ENCODE measurements around the gene DDX56. TPM values are rescaled to one million over a fixed set of nuclear protein-coding genes. Genes with fewer than 3 reads are reported as not detected.
A peak's percentile ranks its signal among the peaks of the same experiment; 100 is the strongest.
"Not testable (repeated sequence)": the region's sequence is repeated elsewhere in the genome, so short reads cannot be mapped to it uniquely, and the experiment has no call there.

Gene DDX56
- polyA plus RNA-seq, 6 donors from 2014 or later = 26.9 to 50.8 (median 34.4) TPM

DNA sequence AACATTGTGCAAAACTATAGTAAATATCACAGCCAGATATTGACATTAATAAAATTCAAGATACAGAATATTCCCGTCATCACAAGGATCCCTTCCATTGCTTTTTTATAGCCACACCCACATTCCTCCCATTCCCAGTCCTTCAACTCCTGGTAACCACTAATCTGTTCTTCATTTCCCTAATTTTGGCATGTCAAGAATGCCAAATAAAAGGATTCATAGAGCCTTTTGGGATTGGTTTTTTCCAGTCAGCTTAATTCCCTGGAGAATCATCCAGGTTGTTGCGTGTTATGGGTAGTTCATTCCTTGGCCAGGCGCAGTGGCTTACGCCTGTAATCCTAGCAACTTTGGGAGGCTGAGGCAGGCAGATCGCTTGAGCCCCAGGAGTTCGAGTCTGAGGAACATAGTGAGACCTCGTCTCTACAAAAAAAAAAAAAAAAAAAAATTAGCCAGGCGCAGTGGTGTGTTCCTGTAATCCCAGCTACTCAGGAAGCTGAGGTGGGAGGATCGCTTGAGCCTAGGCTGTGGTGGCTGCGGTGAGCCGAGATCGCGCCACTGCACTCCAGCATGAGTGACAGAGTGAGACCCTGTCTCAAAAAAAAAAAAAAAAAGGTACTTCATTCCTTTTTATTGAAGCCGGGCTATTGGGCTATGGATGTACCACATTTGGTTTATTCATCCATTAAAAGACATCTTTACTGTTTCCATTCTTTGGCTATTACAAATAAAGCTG lies 35.4 kb upstream of the DDX56 start:
- H3K36me3 Mint-ChIP-seq = no peaks in the 10 kb centered on the region
- H3K27ac Mint-ChIP-seq = peak overlapping the region in 3 of 6 donors; percentile 65 to 83 (median 78)
- peaks cover 12 to 54% (median 47%) of the 10 kb centered on the region in 3 donors for H3K4me1 Mint-ChIP-seq
- H3K4me3 Mint-ChIP-seq = peak overlapping the region in 5 of 8 donors; percentile 25 to 83 (median 69)
- H3K27me3 Mint-ChIP-seq = peaks cover 0 to 2% (median 0%) of the 10 kb centered on the region in 3 donors
- DNase-seq (no peak), ATAC-seq (ENCODE audit: low read depth in 2 of 2) (no peak)
- H3K9me3 Mint-ChIP-seq = peaks cover 0 to 2% (median 0%) of the 10 kb centered on the region in 7 donors

DNA sequence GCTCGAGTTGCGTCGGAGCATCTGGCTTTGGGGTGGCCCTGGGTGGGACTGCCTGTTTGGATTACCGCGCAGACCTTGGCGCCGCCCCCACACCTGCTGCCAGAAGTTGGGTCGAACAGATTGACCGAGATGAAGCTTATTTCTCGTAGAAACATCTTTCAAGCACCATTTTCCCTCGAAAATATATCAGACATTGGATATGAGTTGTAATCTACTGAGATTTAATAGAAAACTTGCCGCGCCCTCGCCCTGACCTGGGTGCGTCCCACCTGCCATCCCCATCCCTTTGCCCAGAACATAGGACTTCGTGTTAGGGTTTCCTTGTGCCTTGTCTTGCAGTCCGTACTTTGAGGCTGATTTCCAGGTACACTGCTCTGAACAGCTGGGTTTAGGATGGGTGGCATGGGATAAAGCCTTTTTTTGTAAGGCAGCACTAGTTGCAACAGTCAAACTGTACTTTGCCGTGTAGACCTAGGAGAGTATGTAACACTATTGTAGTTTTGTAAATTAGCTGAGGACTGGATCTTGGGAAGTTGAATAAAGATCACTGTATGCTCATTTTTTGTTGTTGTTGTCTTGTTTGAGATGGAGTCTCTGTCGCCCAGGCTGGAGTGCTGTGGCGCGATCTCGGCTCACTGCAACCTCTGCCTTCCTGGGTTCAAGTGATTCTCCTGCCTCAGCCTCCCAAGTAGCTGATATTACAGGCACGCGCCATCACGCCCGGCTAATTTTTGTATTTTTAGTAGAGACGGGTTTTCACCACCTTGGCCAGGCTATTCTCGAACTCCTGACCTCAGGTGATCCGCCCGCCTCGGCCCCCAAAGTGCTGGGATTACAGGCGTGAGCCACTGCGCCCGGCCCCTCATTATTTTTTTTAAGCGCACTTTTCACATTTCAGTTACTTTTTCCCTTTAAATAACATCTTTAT lies 33.7 kb upstream of the DDX56 start:
- ATAC-seq (ENCODE audit: low read depth in 2 of 2) = peak; percentile 18 to 20
- no peak for DNase-seq
- Mint-ChIP-seq H3K4me3 (peak overlapping the region; percentile 84 to 99 (median 99)), H3K4me1 (peaks cover 12 to 49% (median 38%) of the 10 kb centered on the region in 3 donors), H3K36me3 (no peaks in the 10 kb centered on the region), H3K9me3 (peaks cover 0 to 2% (median 0%) of the 10 kb centered on the region in 7 donors), H3K27ac (peak overlapping the region; percentile 96 to 100 (median 99)), H3K27me3 (peaks cover 0 to 5% (median 0%) of the 10 kb centered on the region in 3 donors)

DNA sequence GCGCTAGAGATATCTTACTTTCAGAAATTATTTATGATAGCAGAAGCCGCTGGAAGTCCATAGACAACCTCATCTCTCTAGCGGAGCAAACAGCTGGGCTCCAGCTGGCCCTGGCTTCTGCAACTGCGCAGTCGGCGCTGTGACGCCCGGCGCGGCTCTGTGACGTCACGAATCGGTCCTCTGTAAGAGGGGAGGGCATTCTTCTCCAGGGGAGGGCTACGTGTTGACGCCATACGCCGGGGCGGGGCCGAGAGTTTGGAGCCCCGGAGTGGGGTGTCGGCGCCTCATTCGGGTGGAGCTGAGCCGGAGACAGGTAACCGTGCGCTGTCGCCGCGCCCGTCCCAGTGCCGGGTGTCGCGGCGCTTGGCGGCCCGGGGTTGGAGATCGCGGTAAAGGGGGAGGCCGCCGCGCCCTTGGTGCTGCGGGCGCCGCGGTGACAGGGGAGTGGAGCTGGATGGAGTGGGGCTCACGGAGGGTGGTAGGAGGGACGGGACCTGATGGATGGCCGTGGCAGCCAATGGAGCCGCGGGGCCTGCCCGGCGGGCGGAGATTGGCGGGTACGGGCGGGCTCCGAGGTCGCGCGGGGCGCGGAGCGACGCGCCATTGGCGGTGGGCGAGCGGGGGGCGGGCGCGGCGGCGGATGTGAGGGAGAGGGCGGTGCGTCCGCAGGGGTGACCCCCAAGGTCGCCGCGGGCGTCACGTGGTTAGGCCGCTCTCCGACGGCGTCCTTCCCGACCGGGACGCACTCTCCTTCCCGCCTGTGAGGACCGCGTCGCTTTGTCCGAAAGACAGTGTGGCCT lies 32.8 kb upstream of the DDX56 start, which contains the start of gene OGDH:
Gene OGDH, plus strand, starts transcription at position 287 of the 800 bp plus-strand sequence. CDS start 17,717 bp downstream, outside the sequence.
- Mint-ChIP-seq H3K36me3 (no peaks in the 10 kb centered on the region), H3K4me1 (peaks cover 16 to 44% (median 38%) of the 10 kb centered on the region in 3 donors), H3K27ac (peak within 1 kb of the TSS; percentile 96 to 100 (median 99)), H3K4me3 (peak within 1 kb of the TSS; percentile 84 to 99 (median 99)), H3K27me3 (peaks cover 0 to 5% (median 0%) of the 10 kb centered on the region in 3 donors), H3K9me3 (peaks cover 0 to 2% (median 0%) of the 10 kb centered on the region in 7 donors)
- ATAC-seq (ENCODE audit: low read depth in 2 of 2) (peak; percentile 89 to 92), DNase-seq (peak; percentile 100)

DNA sequence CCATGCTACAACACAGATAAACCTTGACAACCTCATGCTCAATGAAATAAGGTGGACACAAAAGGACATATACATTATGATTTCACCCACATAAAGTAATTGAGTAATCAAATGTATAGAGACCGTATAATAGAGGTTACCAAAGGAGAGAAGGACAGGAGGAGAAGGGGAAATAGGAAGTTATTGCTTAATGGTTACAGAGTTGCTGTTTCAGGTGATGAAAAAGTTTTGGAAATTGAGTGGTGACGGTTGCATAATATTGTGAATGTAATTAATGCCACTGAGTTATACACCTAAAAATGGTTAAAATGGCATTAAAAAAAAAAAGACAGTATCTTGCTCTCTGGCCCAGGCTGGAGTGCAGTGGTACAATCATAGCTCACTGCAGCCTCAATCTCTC lies 31.2 kb upstream of the DDX56 start:
- Mint-ChIP-seq H3K4me3 (peak overlapping the region in 6 of 8 donors; percentile 17 to 99 (median 39)), H3K4me1 (peaks cover 13 to 35% (median 33%) of the 10 kb centered on the region in 3 donors), H3K9me3 (peaks cover 0 to 2% (median 0%) of the 10 kb centered on the region in 7 donors), H3K27me3 (peaks cover 0 to 9% (median 7%) of the 10 kb centered on the region in 3 donors), H3K36me3 (no peaks in the 10 kb centered on the region), H3K27ac (peak overlapping the region in 4 of 6 donors; percentile 24 to 100 (median 52))
- DNase-seq (no peak), ATAC-seq (ENCODE audit: low read depth in 2 of 2) (no peak)

DNA sequence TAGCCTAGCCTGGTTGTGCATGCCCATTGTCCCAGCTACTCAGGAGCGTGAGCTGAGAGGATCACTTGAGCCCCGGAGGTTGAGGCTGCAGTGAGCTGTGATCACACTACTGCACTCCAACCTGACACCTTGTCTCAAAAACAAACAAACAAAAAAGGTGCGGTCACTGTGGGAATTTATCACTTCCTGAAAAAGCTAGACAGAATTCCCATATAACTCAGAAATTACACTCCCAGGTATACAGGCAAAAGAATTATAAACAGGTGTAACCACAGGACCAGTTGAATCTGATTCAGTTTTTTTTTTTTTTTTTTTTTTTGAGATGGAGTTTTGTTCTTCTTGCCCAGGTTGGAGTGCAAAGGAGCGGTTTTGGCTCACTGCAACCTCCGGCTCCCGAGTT lies 29.5 kb upstream of the DDX56 start:
- no peaks in the 10 kb centered on the region for H3K36me3 Mint-ChIP-seq
- ATAC-seq (ENCODE audit: low read depth in 2 of 2) (no peak), DNase-seq (no peak)
- H3K9me3 Mint-ChIP-seq = peaks cover 0 to 2% (median 0%) of the 10 kb centered on the region in 7 donors
- peaks cover 7 to 28% (median 23%) of the 10 kb centered on the region in 3 donors for H3K4me1 Mint-ChIP-seq
- H3K4me3 Mint-ChIP-seq = peak overlapping the region in 1 of 8 donors; percentile 41
- H3K27me3 Mint-ChIP-seq = peaks cover 0 to 18% (median 8%) of the 10 kb centered on the region in 3 donors
- peak overlapping the region in 1 of 6 donors; percentile 24 for H3K27ac Mint-ChIP-seq

DNA sequence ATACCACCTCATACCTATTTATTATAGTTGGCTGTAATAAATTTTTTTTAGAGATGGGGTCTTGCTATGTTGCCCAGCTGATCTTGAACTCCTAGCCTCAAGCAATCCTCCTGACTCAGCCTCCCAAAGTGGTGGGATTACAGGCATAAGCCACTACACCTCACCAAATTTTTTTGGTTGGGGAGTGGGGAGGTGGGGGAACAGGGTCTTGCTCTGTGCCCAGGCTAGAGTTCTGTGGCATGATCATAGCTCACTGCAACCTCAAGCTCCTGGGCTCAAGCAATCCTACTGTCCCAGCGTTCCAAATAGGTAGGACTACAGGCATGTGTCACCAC lies 28.8 kb upstream of the DDX56 start:
- DNase-seq = no peak
- Mint-ChIP-seq H3K36me3 (no peaks in the 10 kb centered on the region), H3K27ac (no peak overlapping the region), H3K27me3 (peaks cover 0 to 18% (median 8%) of the 10 kb centered on the region in 3 donors), H3K9me3 (peaks cover 0 to 2% (median 0%) of the 10 kb centered on the region in 7 donors), H3K4me3 (no peak overlapping the region), H3K4me1 (peaks cover 7 to 27% (median 20%) of the 10 kb centered on the region in 3 donors)
- ATAC-seq (ENCODE audit: low read depth in 2 of 2) = no peak

DNA sequence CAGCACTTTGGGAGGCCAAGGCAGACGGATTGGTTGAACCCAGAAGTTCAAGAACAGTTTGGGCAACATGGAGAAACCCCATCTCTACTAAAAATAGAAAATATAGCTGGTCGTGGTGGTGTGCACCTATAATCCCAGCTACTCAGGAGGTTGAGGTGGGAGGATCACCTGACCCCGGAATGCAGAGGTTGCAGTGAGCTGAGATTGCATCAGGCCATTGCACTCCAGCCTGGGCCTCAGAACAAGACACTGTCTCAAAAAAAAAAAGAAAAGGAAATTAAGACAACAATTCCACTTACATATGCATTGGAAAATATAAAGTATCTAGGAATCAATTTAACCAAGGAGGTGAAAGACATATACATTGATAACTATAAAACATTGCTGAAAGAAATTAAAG lies 25.5 kb upstream of the DDX56 start:
- Mint-ChIP-seq H3K4me1 (peaks cover 2 to 6% (median 4%) of the 10 kb centered on the region in 3 donors), H3K4me3 (no peak overlapping the region), H3K9me3 (no peaks in the 10 kb centered on the region), H3K27me3 (peaks cover 1 to 26% (median 8%) of the 10 kb centered on the region in 3 donors), H3K27ac (peak overlapping the region in 1 of 6 donors; percentile 64), H3K36me3 (no peaks in the 10 kb centered on the region)
- DNase-seq = no peak
- no peak for ATAC-seq (ENCODE audit: low read depth in 2 of 2)

DNA sequence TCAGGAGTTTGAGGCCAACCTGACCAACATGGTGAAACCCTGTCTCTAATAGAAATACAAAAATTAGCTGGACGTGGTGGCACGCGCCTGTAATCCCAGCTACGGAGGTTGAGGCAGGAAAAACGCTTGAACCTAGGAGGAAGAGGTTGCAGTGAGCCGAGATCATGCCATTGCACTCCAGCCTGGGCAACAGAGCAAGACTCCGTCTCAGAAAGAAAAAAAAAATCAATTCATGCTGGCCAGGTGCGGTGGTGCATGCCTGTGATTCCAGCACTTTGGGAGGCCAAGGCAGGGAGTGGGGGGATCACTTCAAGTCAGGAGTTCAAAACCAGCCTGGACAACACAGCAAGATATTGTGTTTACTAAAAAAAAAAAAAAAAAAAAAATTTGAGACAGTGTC lies 23.5 kb upstream of the DDX56 start:
- not testable (repeated sequence) for H3K4me3 Mint-ChIP-seq; H3K27ac Mint-ChIP-seq; DNase-seq; H3K36me3 Mint-ChIP-seq; H3K9me3 Mint-ChIP-seq; ATAC-seq (ENCODE audit: low read depth in 2 of 2); H3K4me1 Mint-ChIP-seq
- peaks cover 13 to 38% (median 17%) of the 10 kb centered on the region in 3 donors for H3K27me3 Mint-ChIP-seq

DNA sequence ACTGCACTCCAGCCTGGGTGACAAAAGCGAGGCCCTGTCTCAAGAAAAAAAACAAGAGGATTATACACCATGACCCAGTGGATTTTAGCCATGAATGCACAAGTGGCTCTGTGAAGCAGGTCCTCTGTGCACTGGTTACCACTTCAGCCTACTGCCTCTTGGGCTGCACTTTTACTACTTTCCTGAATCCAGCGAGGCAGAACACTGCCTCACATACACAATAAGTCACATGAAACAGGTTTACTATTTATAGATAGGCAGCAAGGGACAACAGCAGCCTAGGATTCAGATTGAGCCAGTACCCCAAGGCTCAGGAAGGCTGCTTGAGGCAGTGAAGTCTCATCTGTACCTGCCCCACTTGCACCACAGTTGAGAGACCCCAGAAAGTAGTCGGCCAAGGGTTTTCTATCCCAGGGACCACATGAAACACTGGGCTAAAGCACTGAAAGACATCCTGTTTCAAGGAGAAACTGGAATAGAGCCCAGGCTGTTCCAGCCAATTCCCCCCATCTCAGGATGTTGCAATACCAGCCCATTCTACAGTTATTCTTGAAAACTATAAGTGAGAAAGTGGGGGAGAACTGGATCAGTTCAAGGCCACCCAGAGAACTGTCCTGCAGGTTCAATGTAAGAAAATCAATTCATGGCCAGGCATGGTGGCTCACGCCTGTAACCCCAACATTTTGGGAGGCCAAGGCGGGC lies 22.4 kb upstream of the DDX56 start:
- Mint-ChIP-seq H3K9me3 (no peaks in the 10 kb centered on the region), H3K4me1 (no peaks in the 10 kb centered on the region), H3K27ac (no peak overlapping the region), H3K4me3 (no peak overlapping the region), H3K27me3 (peaks cover 13 to 38% (median 17%) of the 10 kb centered on the region in 3 donors), H3K36me3 (no peaks in the 10 kb centered on the region)
- ATAC-seq (ENCODE audit: low read depth in 2 of 2) (no peak), DNase-seq (no peak)

DNA sequence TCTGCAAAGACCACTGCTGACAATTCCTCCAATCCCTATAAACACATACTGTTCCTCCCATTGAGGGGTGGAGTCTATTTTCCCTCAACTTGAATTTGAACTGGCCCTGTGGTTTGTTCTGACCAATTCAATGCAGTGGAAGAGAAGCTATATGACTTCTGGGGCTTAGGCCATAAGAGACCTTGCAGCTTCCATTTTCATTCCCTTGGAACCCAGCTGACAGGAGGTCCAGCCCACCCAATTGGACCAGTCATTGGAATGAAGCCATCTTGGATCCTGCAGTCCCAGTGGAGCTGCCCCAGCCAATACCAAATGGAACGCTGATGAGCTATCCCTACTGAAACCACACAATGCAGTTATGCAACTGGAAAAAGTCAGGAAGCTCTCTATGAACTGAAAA lies 17.2 kb upstream of the DDX56 start:
- peaks cover 10 to 26% (median 17%) of the 10 kb centered on the region in 3 donors for H3K27me3 Mint-ChIP-seq
- ATAC-seq (ENCODE audit: low read depth in 2 of 2) (no peak), DNase-seq (no peak)
- no peaks in the 10 kb centered on the region for H3K36me3 Mint-ChIP-seq
- H3K27ac Mint-ChIP-seq = no peak overlapping the region
- no peak overlapping the region for H3K4me3 Mint-ChIP-seq
- H3K4me1 Mint-ChIP-seq = peaks cover 0 to 7% (median 4%) of the 10 kb centered on the region in 3 donors
- no peaks in the 10 kb centered on the region for H3K9me3 Mint-ChIP-seq

DNA sequence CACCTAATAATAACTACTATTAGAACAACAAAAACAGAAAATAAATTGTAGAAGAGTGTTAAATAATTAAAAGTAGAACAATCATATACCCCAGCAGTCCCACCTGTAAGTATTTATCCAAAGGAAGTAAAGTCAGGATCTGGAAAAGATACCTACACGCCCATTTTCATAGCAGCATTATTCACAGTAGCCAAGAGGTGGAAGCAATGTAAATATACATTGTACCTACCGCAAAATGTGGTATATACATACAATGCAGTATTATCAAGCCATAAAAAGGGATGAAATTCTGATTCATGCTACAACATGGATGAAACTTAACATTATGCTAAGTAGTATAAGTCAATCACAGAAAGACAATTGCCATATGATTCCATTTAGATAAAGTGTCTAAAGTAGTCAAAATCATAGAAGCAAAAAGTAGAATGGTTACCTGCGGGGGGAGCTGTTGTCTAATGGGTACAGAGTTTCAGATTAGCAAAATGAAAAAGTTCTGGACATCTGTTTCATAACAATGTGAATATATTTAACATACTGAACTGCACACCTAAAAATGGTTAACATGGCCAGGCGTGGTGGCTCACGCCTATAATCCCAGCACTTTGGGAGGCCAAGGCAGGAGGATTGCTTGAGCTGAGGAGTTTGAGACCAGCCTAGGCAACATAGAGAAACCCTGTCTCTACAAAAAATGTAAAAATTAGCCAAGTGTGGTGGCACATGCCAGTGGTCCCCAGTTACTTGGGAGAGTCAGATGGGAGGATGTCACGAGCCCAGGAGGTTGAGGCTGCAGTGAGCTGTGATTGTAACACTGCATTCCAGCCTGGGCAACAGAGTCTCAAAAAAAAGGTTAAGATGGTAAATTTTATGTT lies 14.4 kb upstream of the DDX56 start:
- no peaks in the 10 kb centered on the region for H3K9me3 Mint-ChIP-seq
- H3K27ac Mint-ChIP-seq = peak overlapping the region in 1 of 6 donors; percentile 62
- peaks cover 4 to 8% (median 5%) of the 10 kb centered on the region in 3 donors for H3K27me3 Mint-ChIP-seq
- DNase-seq (peak; percentile 49), ATAC-seq (ENCODE audit: low read depth in 2 of 2) (peak; percentile 69 to 81)
- peak overlapping the region in 1 of 8 donors; percentile 17 for H3K4me3 Mint-ChIP-seq
- H3K4me1 Mint-ChIP-seq = peaks cover 0 to 7% (median 5%) of the 10 kb centered on the region in 3 donors
- H3K36me3 Mint-ChIP-seq = no peaks in the 10 kb centered on the region
